K562 (cell line): ENCODE data around the gene BCR. TPM values are rescaled to one million over a fixed set of nuclear protein-coding genes. Genes with fewer than 3 reads are reported as not detected.

Experiments
- ATAC-seq: fragments of 200-7000 bp; cut with Tn5 transposase; 3 replicates; pipeline ENCODE4 v1.9.1; 2020; ENCODE audit warnings: moderate library complexity
- BruUV-seq: library from RNA; stranded (reverse); fragments of 400-500 nt; replicated peaks from 2 replicates; lab custom pipeline; 2021; lab: Mats Ljungman, UMichigan
- CTCF ChIA-PET: fragments of 300-600 bp; formaldehyde crosslinking; extraction: SDS; loops from one replicate; lab custom pipeline; 2021; ENCODE audit warnings: low intra/inter-chr PET ratio; lab: Yijun Ruan, JAX
- POLR2A ChIA-PET: fragments of 300-600, 350-650 bp; sonication (Branson Sonifier 250); formaldehyde crosslinking; extraction: SDS; loops from one replicate; lab custom pipeline; 2021; ENCODE audit warnings: antibody characterized with exemption, inconsistent platforms; lab: Yijun Ruan, JAX
- DNase-seq, 4 experiments: peaks; one replicate each; pipeline versions ENCODE4 v3.0.0 to v3.0.0-alpha.2; 2011 to 2018; ENCODE audit warnings: low spot score in 3 of 4, mixed read lengths in 3 of 4; ENCODE audit errors: extremely low read depth in 1 of 4
- FAIRE-seq: peaks from 2 replicates; lab custom pipeline; 2011; peaks lifted over from hg19 to GRCh38; lab: Jason Lieb, UNC
- H2AFZ ChIP-seq: 2 replicates; pipeline ENCODE4 v1.6.0; 2011; ENCODE audit warnings: low read depth, low read length, control low read depth, inconsistent platforms
- H3K27ac ChIP-seq: fragments of 200-600 bp; 3 replicates; pipeline ENCODE4 v1.8.0; 2011; ENCODE audit warnings: low read depth, mild to moderate bottlenecking, control low read depth, inconsistent platforms, low read length, moderate library complexity, mixed read lengths; ENCODE audit errors: extremely low read depth
- H3K27me3 ChIP-seq, 2 experiments: fragments of 300-600 bp in 1 of 2; 2 replicates in 1 of 2; 3 replicates in 1 of 2; pipeline versions ENCODE4 v1.6.0 to v1.8.0; 2011; ENCODE audit warnings: inconsistent platforms in 2 of 2, low read length in 2 of 2, mild to moderate bottlenecking in 1 of 2, mixed read lengths in 1 of 2, moderate library complexity in 1 of 2; ENCODE audit not compliant: control insufficient read depth in 2 of 2, insufficient read depth in 2 of 2
- H3K36me3 ChIP-seq: fragments of 300-600 bp; 3 replicates; pipeline ENCODE4 v1.8.0; 2011; ENCODE audit warnings: mild to moderate bottlenecking, low read length, inconsistent platforms; ENCODE audit not compliant: control insufficient read depth, insufficient read depth
- H3K4me1 ChIP-seq, 2 experiments: fragments of 200-600 bp in 1 of 2; replicated peaks in 1 of 2; 2 replicates in 1 of 2; 3 replicates in 1 of 2; pipeline versions ENCODE4 v1.5.1 to v1.8.0; 2011; ENCODE audit warnings: inconsistent platforms in 2 of 2, low read length in 2 of 2, mild to moderate bottlenecking in 1 of 2, mixed read lengths in 1 of 2, moderate library complexity in 1 of 2; ENCODE audit not compliant: control insufficient read depth in 2 of 2, insufficient read depth in 2 of 2
- H3K4me2 ChIP-seq: 2 replicates; pipeline ENCODE4 v1.6.1; 2011; ENCODE audit warnings: low read length, control low read depth, inconsistent platforms, mixed read lengths; ENCODE audit not compliant: insufficient read depth
- H3K4me3 ChIP-seq: fragments of 200-600 bp; sonication (generic), shearing (Covaris generic); 2 replicates; pipeline ENCODE4 v1.5.1; 2016; ENCODE audit warnings: control low read depth, inconsistent platforms
- H3K79me2 ChIP-seq: fragments of 200-600 bp; 3 replicates; pipeline ENCODE4 v1.8.0; 2011; ENCODE audit warnings: low read length, inconsistent platforms; ENCODE audit not compliant: control insufficient read depth, insufficient read depth
- H3K9ac ChIP-seq, 2 experiments: 2 replicates each; pipeline versions ENCODE4 v1.6.0 to v1.6.1; 2011; ENCODE audit warnings: low read depth in 2 of 2, low read length in 2 of 2, control low read depth in 1 of 2, inconsistent platforms in 1 of 2, mild to moderate bottlenecking in 1 of 2, mixed read lengths in 1 of 2; ENCODE audit not compliant: insufficient read depth in 1 of 2
- H3K9me1 ChIP-seq: one replicate; pipeline ENCODE4 v1.6.0; 2011; ENCODE audit warnings: inconsistent platforms, mild to moderate bottlenecking, low read length, moderate library complexity; ENCODE audit not compliant: control insufficient read depth, insufficient read depth
- H3K9me3 ChIP-seq: replicated peaks from 2 replicates; pipeline ENCODE4 v1.5.1; 2011; ENCODE audit warnings: low read depth, low read length, inconsistent platforms; ENCODE audit not compliant: control insufficient read depth, insufficient read depth
- H4K20me1 ChIP-seq: replicated peaks from 2 replicates; pipeline ENCODE4 v1.6.1; 2011; ENCODE audit warnings: low read length, inconsistent platforms, mixed read lengths; ENCODE audit not compliant: control insufficient read depth, insufficient read depth
- CREB3L1 ChIP-seq: fragments of 450-650 bp; IDR thresholded peaks from 2 replicates; pipeline ENCODE4 v1.6.1; 2014; ENCODE audit warnings: low read depth, mild to moderate bottlenecking, moderate library complexity, borderline replicate concordance
- E2F4 ChIP-seq: sonication (generic); formaldehyde crosslinking; IDR thresholded peaks from 2 replicates; pipeline ENCODE4 v1.8.0; 2022; ENCODE audit warnings: mild to moderate bottlenecking, low read depth, missing genetic modification reagents
- RERE ChIP-seq: sonication (generic); formaldehyde crosslinking; IDR thresholded peaks from 2 replicates; pipeline ENCODE4 v1.8.0; 2023; ENCODE audit warnings: missing genetic modification reagents, mild to moderate bottlenecking, borderline replicate concordance
- TSC22D4 ChIP-seq: fragments of 450-650 bp; IDR thresholded peaks from 2 replicates; pipeline ENCODE4 v1.6.1; 2016; ENCODE audit warnings: missing genetic modification characterization, missing biosample characterization, control low read depth
- USF2 ChIP-seq: sonication (generic); formaldehyde crosslinking; IDR thresholded peaks from 2 replicates; pipeline ENCODE4 v1.5.0; 2020; ENCODE audit warnings: missing genetic modification reagents
- ZBTB34 ChIP-seq: fragments of 250-450 bp; sonication (Bioruptor Pico); IDR thresholded peaks from 2 replicates; pipeline ENCODE4 v1.8.0; 2021; ENCODE audit warnings: mild to moderate bottlenecking, moderate library complexity
- ZNF512 ChIP-seq: IDR thresholded peaks from 2 replicates; pipeline ENCODE4 v1.6.1; 2016; ENCODE audit warnings: missing genetic modification characterization, missing compliant biosample characterization
- ZNF696 ChIP-seq: fragments of 250-450 bp; sonication (Bioruptor Pico); conservative IDR thresholded peaks from 2 replicates; pipeline ENCODE4 v1.4.0; 2020; ENCODE audit warnings: mild to moderate bottlenecking, moderate library complexity
- WGBS: fragments of 100-300 bp; shearing (Covaris generic); methylation state at CpG from one replicate; pipeline ENCODE4 v1.1.6; 2016; ENCODE audit warnings: low coverage, mixed read lengths; ENCODE audit not compliant: insufficient coverage; ENCODE audit errors: missing lambda C conversion rate; 5-methylcytosine and 5-hydroxymethylcytosine counted together
- in situ Hi-C: fragments of 300-500 bp; cut with MboI; formaldehyde crosslinking; loops from 4 replicates; pipeline ENCODE4 v1.15.0; 2018; ENCODE audit warnings: inconsistent platforms, mixed read lengths
- intact Hi-C: fragments of 100-400 bp; cut with micrococcal nuclease; formaldehyde crosslinking; loops from 2 replicates; pipeline ENCODE4 v1.14.2; 2022
- polyA plus RNA-seq, 8 experiments: library from polyadenylated mRNA; depleted of rRNA in 4 of 8; stranded (reverse) in 5 of 8; unstranded in 3 of 8; fragments of >200 nt; fragmentation: Nextera tagmentation in 2 of 8; fragmentation: Illumina TruSeq in 1 of 8; extraction: Ambion mirVana in 2 of 8; extraction: Trizol in 1 of 8; gene quantifications; 2 replicates each; pipeline versions ENCODE4 v1.2.1 to v1.2.3, GENCODE V29; 2011 to 2014; ENCODE audit warnings: inconsistent platforms in 1 of 8, missing spikeins in 1 of 8
- total RNA-seq, 7 experiments: library from RNA; depleted of rRNA in 6 of 7; stranded (reverse); fragments of >200 nt in 6 of 7; fragmentation: Illumina TruSeq in 2 of 7; extraction: Trizol in 2 of 7; gene quantifications; 2 replicates each; pipeline versions ENCODE4 v1.2.1 to v1.2.3, GENCODE V29; 2011 to 2021; ENCODE audit warnings: low replicate concordance in 1 of 7

BCR gene
- total and polyA plus RNA-seq, 9 of the 15 experiments (the other 6 are each of a cell fraction or from before 2014, with no cell fraction given) = 0.41 to 150 (median 45.6) TPM

GRCh38 chr22:23357053-23357452, 176.7 kb downstream of the BCR start:
- intact Hi-C loops (no loop called here), in situ Hi-C loops (no loop called here)
- CTCF ChIA-PET = no interaction called here
- no peaks in the 10 kb centered on the region for H3K4me1 ChIP-seq
- no TSS peak for BruUV-seq
- H4K20me1 ChIP-seq = no peaks in the 10 kb centered on the region
- no peaks in the 10 kb centered on the region for H3K36me3 ChIP-seq
- H3K79me2 ChIP-seq = no peaks in the 10 kb centered on the region
- POLR2A ChIA-PET = no interaction called here
- H2AFZ ChIP-seq = no peak overlapping the region
- no peak overlapping the region for H3K4me2 ChIP-seq
- H3K27me3 ChIP-seq = no peaks in the 10 kb centered on the region; a peak in 2 of 5 replicates
- no peak overlapping the region for H3K4me3 ChIP-seq
- no peak for FAIRE-seq
- no peak for DNase-seq
- no peak overlapping the region for H3K27ac ChIP-seq
- WGBS = 2% methylated on average over 13 of the region's 14 CpGs
- no peaks in the 10 kb centered on the region for H3K9me1 ChIP-seq
- H3K9me3 ChIP-seq = no peaks in the 10 kb centered on the region
- no peak overlapping the region for H3K9ac ChIP-seq
- ATAC-seq = no peak
- TF ChIP-seq E2F4 (no peak), RERE (CRISPR knock-in tag) (no peak), ZBTB34 (CRISPR knock-in tag) (no peak), ZNF696 (CRISPR knock-in tag) (no peak), USF2 (CRISPR knock-in tag) (no peak), CREB3L1 (no peak), TSC22D4 (tag) (no peak), ZNF512 (tag) (no peak)
